ENCODE measurements around the gene CNDP2.
"Not testable (repeated sequence)": the region's sequence is repeated elsewhere in the genome, so short reads cannot be mapped to it uniquely, and the experiment has no call there.

Gene CNDP2

GRCh38 chr18:74473976-74474640 lies 22.1 kb upstream of the CNDP2 start:
- no peak for DNase-seq

- DNase-seq = peak; percentile 27
These were observed 20.0 kb upstream of the CNDP2 start for GRCh38 chr18:74476140-74476539.

- no peak for DNase-seq
These were observed 18.4 kb upstream of the CNDP2 start for GRCh38 chr18:74477771-74478170.

- no peak for DNase-seq
These were observed 17.8 kb upstream of the CNDP2 start for GRCh38 chr18:74478316-74478715.

GRCh38 chr18:74478880-74479279 lies 17.3 kb upstream of the CNDP2 start:
- no peak for DNase-seq

GRCh38 chr18:74479486-74480148 lies 16.5 kb upstream of the CNDP2 start:
- no peak for DNase-seq

- DNase-seq = no peak
These were observed 16.0 kb upstream of the CNDP2 start for GRCh38 chr18:74480149-74480651.

GRCh38 chr18:74482697-74483096 lies 13.5 kb upstream of the CNDP2 start:
- no peak for DNase-seq

- no peak for DNase-seq
These were observed 9.9 kb upstream of the CNDP2 start for GRCh38 chr18:74486119-74486849.

GRCh38 chr18:74488354-74488753 lies 7.8 kb upstream of the CNDP2 start:
- DNase-seq = no peak

- no peak for DNase-seq
These were observed 7.3 kb upstream of the CNDP2 start for GRCh38 chr18:74488864-74489263.

- peak; percentile 87 for DNase-seq
These were observed 6.5 kb upstream of the CNDP2 start for GRCh38 chr18:74489676-74490075.

GRCh38 chr18:74492259-74492658 lies 3.9 kb upstream of the CNDP2 start:
- no peak for DNase-seq

GRCh38 chr18:74493689-74494088 lies 2.5 kb upstream of the CNDP2 start:
- DNase-seq = peak; percentile 48

GRCh38 chr18:74494514-74494913 lies 1.6 kb upstream of the CNDP2 start:
- no peak for DNase-seq

- peak; percentile 48 for DNase-seq
These were observed 553 bp downstream of the CNDP2 start for GRCh38 chr18:74496508-74497323.

GRCh38 chr18:74497324-74497676 lies 1.1 kb downstream of the CNDP2 start:
- no peak for DNase-seq

- no peak for DNase-seq
These were observed 1.6 kb downstream of the CNDP2 start for GRCh38 chr18:74497778-74498177.

GRCh38 chr18:74498712-74499627 lies 2.8 kb downstream of the CNDP2 start:
- DNase-seq = no peak

- no peak for DNase-seq
These were observed 3.5 kb downstream of the CNDP2 start for GRCh38 chr18:74499633-74500032.

GRCh38 chr18:74500372-74500771 lies 4.2 kb downstream of the CNDP2 start:
- no peak for DNase-seq

GRCh38 chr18:74500774-74501173 lies 4.6 kb downstream of the CNDP2 start:
- DNase-seq = not testable (repeated sequence)

All from fibroblast of skin of scalp (primary cell).